Endothelial cell of umbilical vein (primary cell): Measurements from ENCODE around the gene SLC12A6. TPM values are rescaled to one million over a fixed set of nuclear protein-coding genes. Genes with fewer than 3 reads are reported as not detected.

Experiments
- BruUV-seq: library from RNA; stranded (reverse); fragments of 400-500 nt; replicated peaks from 2 replicates; lab custom pipeline; 2021; lab: Mats Ljungman, UMichigan
- CTCF ChIA-PET: fragments of 300-600, 350-600 bp; sonication (Branson Sonifier 250); formaldehyde crosslinking; loops from one replicate; lab custom pipeline; 2021; ENCODE audit warnings: antibody characterized with exemption, inconsistent platforms; lab: Charles Lee
- POLR2A ChIA-PET: fragments of 300-600, 350-600 bp; sonication (Branson Sonifier 250); formaldehyde crosslinking; loops from one replicate; lab custom pipeline; 2021; ENCODE audit warnings: antibody characterized with exemption, inconsistent platforms; lab: Charles Lee
- DNase-seq: peaks from one replicate; pipeline ENCODE4 v3.0.0-alpha.2; 2011; ENCODE audit warnings: low read depth, low spot score
- FAIRE-seq: peaks from 2 replicates; lab custom pipeline; 2011; peaks lifted over from hg19 to GRCh38; lab: Jason Lieb, UNC
- H2AFZ ChIP-seq: 2 replicates; pipeline ENCODE4 v1.6.0; 2012; ENCODE audit warnings: low read depth, low read length, control low read depth, inconsistent platforms
- H3K27ac ChIP-seq: 2 replicates; pipeline ENCODE4 v1.5.1; 2011; ENCODE audit warnings: low read depth, mild to moderate bottlenecking, control low read depth, low read length, moderate library complexity; ENCODE audit not compliant: insufficient read depth
- H3K27me3 ChIP-seq, 2 experiments: 2 replicates each; pipeline versions ENCODE4 v1.6.0 to v1.6.1; 2011; ENCODE audit warnings: low read length in 2 of 2, mixed read lengths in 1 of 2; ENCODE audit not compliant: control insufficient read depth in 2 of 2, insufficient read depth in 2 of 2
- H3K36me3 ChIP-seq, 2 experiments: 2 replicates in 1 of 2; 3 replicates in 1 of 2; pipeline ENCODE4 v1.5.1; 2011; ENCODE audit warnings: low read length in 2 of 2, mild to moderate bottlenecking in 1 of 2, moderate library complexity in 1 of 2; ENCODE audit not compliant: control insufficient read depth in 2 of 2, insufficient read depth in 2 of 2; ENCODE audit errors: extremely low read depth in 1 of 2
- H3K4me1 ChIP-seq: 3 replicates; pipeline ENCODE4 v1.5.1; 2011; ENCODE audit warnings: mild to moderate bottlenecking, low read length; ENCODE audit not compliant: control insufficient read depth, insufficient read depth; ENCODE audit errors: extremely low read depth
- H3K4me2 ChIP-seq: 2 replicates; pipeline ENCODE4 v1.6.1; 2011; ENCODE audit warnings: low read length, control low read depth, mixed read lengths; ENCODE audit not compliant: insufficient read depth
- H3K4me3 ChIP-seq, 3 experiments: fragments of 200-600 bp in 1 of 3; sonication (generic), shearing (Covaris generic) in 1 of 3; replicated peaks in 1 of 3; 2 replicates each; pipeline ENCODE4 v1.5.1; 2011 to 2016; ENCODE audit warnings: control low read depth in 3 of 3, low read length in 3 of 3, mild to moderate bottlenecking in 2 of 3, inconsistent platforms in 1 of 3, low read depth in 1 of 3, moderate library complexity in 1 of 3; ENCODE audit not compliant: insufficient read depth in 1 of 3
- H3K79me2 ChIP-seq: 2 replicates; pipeline ENCODE4 v1.6.0; 2012; ENCODE audit warnings: low read length, inconsistent platforms; ENCODE audit not compliant: control insufficient read depth, insufficient read depth
- H3K9ac ChIP-seq: replicated peaks from 2 replicates; pipeline ENCODE3; 2011; ENCODE audit warnings: low read length, control low read depth; ENCODE audit not compliant: insufficient read depth; ENCODE audit errors: extremely low read depth
- H3K9me1 ChIP-seq: replicated peaks from 3 replicates; pipeline ENCODE4 v1.6.0; 2011; ENCODE audit warnings: mild to moderate bottlenecking, low read length; ENCODE audit not compliant: control insufficient read depth, insufficient read depth; ENCODE audit errors: extremely low read depth
- H3K9me3 ChIP-seq: replicated peaks from 2 replicates; pipeline ENCODE4 v1.5.1; 2012; ENCODE audit warnings: low read length, inconsistent platforms; ENCODE audit not compliant: control insufficient read depth, insufficient read depth
- H4K20me1 ChIP-seq: replicated peaks from 2 replicates; pipeline ENCODE3; 2011; ENCODE audit warnings: mild to moderate bottlenecking, low read length; ENCODE audit not compliant: control insufficient read depth, insufficient read depth; ENCODE audit errors: extremely low read depth
- EZH2 ChIP-seq: IDR thresholded peaks from 2 replicates; pipeline ENCODE4 v1.6.1; 2012; ENCODE audit warnings: borderline replicate concordance, low read depth, mild to moderate bottlenecking, moderate library complexity, low read length, inconsistent platforms; ENCODE audit not compliant: severe bottlenecking
- FOS ChIP-seq: IDR thresholded peaks from 2 replicates; pipeline ENCODE4 v1.6.1; 2011; ENCODE audit warnings: mild to moderate bottlenecking, low read length, moderate library complexity, borderline replicate concordance; ENCODE audit not compliant: insufficient read depth
- GATA2 ChIP-seq: IDR thresholded peaks from 2 replicates; pipeline ENCODE4 v1.7.0; 2011; ENCODE audit warnings: low read depth, mild to moderate bottlenecking, moderate library complexity, mixed read lengths, low read length; ENCODE audit not compliant: insufficient read length, insufficient read depth
- JUN ChIP-seq: IDR thresholded peaks from 2 replicates; pipeline ENCODE4 v1.6.1; 2011; ENCODE audit warnings: borderline replicate concordance, low read depth; ENCODE audit not compliant: insufficient read length, insufficient read depth
- MAX ChIP-seq: IDR thresholded peaks from 2 replicates; pipeline ENCODE4 v1.6.1; 2011; ENCODE audit not compliant: insufficient read depth, insufficient read length
- MYC ChIP-seq: IDR thresholded peaks from one replicate; pipeline ENCODE4 v1.6.1; 2011; ENCODE audit warnings: mild to moderate bottlenecking, low read depth, low read length
- POLR2A ChIP-seq: IDR thresholded peaks from 2 replicates; pipeline ENCODE4 v1.6.1; 2012; ENCODE audit warnings: low read depth, mild to moderate bottlenecking, control low read depth, low read length
- POLR2AphosphoS5 ChIP-seq: IDR thresholded peaks from 2 replicates; pipeline ENCODE4 v1.6.1; 2012; ENCODE audit warnings: low read depth, mild to moderate bottlenecking, control low read depth, low read length, moderate library complexity; ENCODE audit not compliant: insufficient read depth
- dilution Hi-C: fragments of 300-500 bp; cut with MboI; formaldehyde crosslinking; loops from one replicate; pipeline ENCODE4 v1.15.0; 2019; ENCODE audit warnings: low sequenced_read_pairs; ENCODE audit not compliant: extremely low pct_ligation_motif_present
- intact Hi-C: fragments of 100-400 bp; cut with micrococcal nuclease; formaldehyde crosslinking; loops from one replicate; pipeline ENCODE4 v1.10.0; 2022
- polyA plus RNA-seq, 4 experiments: library from polyadenylated mRNA; depleted of rRNA in 3 of 4; stranded (reverse) in 3 of 4; unstranded in 1 of 4; fragments of >200 nt; gene quantifications; 2 replicates each; pipeline versions ENCODE4 v1.2.1 to v1.2.3, GENCODE V29; 2011 to 2012; ENCODE audit warnings: missing spikeins in 1 of 4
- total RNA-seq: library from RNA; stranded (reverse); gene quantifications from 2 replicates; pipeline ENCODE4 v1.2.3, GENCODE V29; 2021
- TF ChIP-seq, protein P1 (sequence below), 2 donors: IDR thresholded peaks; 1 replicate in 1 of 2; 2 replicates in 1 of 2; pipeline ENCODE4 v1.5.1; 2011; ENCODE audit warnings: low read length in 2 of 2, mild to moderate bottlenecking in 2 of 2, moderate library complexity in 2 of 2, control low read depth in 1 of 2, inconsistent platforms in 1 of 2, low read depth in 1 of 2; ENCODE audit not compliant: insufficient read depth in 1 of 2; ENCODE audit errors: extremely low read depth in 1 of 2

The SLC12A6 gene
- total and polyA plus RNA-seq, 2 donors (not counting 3 experiments of a cell fraction or from before 2014, with no cell fraction given), result 21.4 to 27.1 TPM

GRCh38 chr15:34311563-34311962 is 26.0 kb downstream of the SLC12A6 start:
- CTCF ChIA-PET, result no interaction called here
- H3K9me1 ChIP-seq, result no peaks in the 10 kb centered on the region
- FAIRE-seq (no peak), DNase-seq (no peak)
- POLR2A ChIA-PET, result no interaction called here
- no peaks in the 10 kb centered on the region for H3K9me3 ChIP-seq
- dilution Hi-C loops (no loop called here), intact Hi-C loops (no loop called here)
- H3K79me2 ChIP-seq, result no peaks in the 10 kb centered on the region
- no peak overlapping the region for H3K9ac ChIP-seq
- no peak overlapping the region for H2AFZ ChIP-seq
- no peaks in the 10 kb centered on the region for H4K20me1 ChIP-seq
- H3K4me1 ChIP-seq, result no peaks in the 10 kb centered on the region
- no peak for TF ChIP-seq POLR2A
- H3K4me3 ChIP-seq, result no peak overlapping the region
- no peaks in the 10 kb centered on the region for H3K36me3 ChIP-seq
- H3K4me2 ChIP-seq, result no peak overlapping the region
- no TSS peak for BruUV-seq
- no peaks in the 10 kb centered on the region for H3K27me3 ChIP-seq
- no peak overlapping the region for H3K27ac ChIP-seq

- no peak overlapping the region for H3K9ac ChIP-seq
- H3K4me1 ChIP-seq, result no peaks in the 10 kb centered on the region
- no peak overlapping the region for H3K27ac ChIP-seq
- DNase-seq, result peak; percentile 46
- no peaks in the 10 kb centered on the region for H3K9me1 ChIP-seq
- ChIA-PET CTCF (interaction anchor here (0.7 to 2.0 kb wide), 3 partner anchors 9 to 63 kb away, joined by 3 to 5 read pairs (median 4); no protein-coding TSS in a partner anchor), POLR2A (no interaction called here)
- no peak overlapping the region for H3K4me3 ChIP-seq
- H3K4me2 ChIP-seq, result no peak overlapping the region
- dilution Hi-C loops (no loop called here), intact Hi-C loops (no loop called here)
- BruUV-seq, result no TSS peak
- H3K36me3 ChIP-seq, result no peaks in the 10 kb centered on the region
- no peak for FAIRE-seq
- no peaks in the 10 kb centered on the region for H3K79me2 ChIP-seq
- no peaks in the 10 kb centered on the region for H4K20me1 ChIP-seq
- H2AFZ ChIP-seq, result no peak overlapping the region
- TF ChIP-seq GATA2 (no peak), EZH2 (no peak), FOS (no peak), JUN (no peak), POLR2A (no peak), POLR2AphosphoS5 (no peak), MAX (no peak), MYC (no peak)
- TF ChIP-seq, protein P1, sequence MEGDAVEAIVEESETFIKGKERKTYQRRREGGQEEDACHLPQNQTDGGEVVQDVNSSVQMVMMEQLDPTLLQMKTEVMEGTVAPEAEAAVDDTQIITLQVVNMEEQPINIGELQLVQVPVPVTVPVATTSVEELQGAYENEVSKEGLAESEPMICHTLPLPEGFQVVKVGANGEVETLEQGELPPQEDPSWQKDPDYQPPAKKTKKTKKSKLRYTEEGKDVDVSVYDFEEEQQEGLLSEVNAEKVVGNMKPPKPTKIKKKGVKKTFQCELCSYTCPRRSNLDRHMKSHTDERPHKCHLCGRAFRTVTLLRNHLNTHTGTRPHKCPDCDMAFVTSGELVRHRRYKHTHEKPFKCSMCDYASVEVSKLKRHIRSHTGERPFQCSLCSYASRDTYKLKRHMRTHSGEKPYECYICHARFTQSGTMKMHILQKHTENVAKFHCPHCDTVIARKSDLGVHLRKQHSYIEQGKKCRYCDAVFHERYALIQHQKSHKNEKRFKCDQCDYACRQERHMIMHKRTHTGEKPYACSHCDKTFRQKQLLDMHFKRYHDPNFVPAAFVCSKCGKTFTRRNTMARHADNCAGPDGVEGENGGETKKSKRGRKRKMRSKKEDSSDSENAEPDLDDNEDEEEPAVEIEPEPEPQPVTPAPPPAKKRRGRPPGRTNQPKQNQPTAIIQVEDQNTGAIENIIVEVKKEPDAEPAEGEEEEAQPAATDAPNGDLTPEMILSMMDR (IDR thresholded peaks at IDR 0.05; ENCODE audit: extremely low read depth in 1 of 2, insufficient read depth in 1 of 2, low read depth in 1 of 2, low read length in 2 of 2), result no peak
- H3K27me3 ChIP-seq, result no peaks in the 10 kb centered on the region
- H3K9me3 ChIP-seq, result no peaks in the 10 kb centered on the region
Measured at GRCh38 chr15:34304613-34305012, 33.0 kb downstream of the SLC12A6 start.
